Muscle layer of colon (tissue), 2 donors: ENCODE measurements around the gene AQP1.

Source experiments
- H3K27ac ChIP-seq: one replicate; pipeline ENCODE4 v1.7.0; 2013; ENCODE audit warnings: low read depth, mild to moderate bottlenecking, low read length, moderate library complexity
- H3K27me3 ChIP-seq, 2 donors: one replicate each; pipeline ENCODE4 v1.7.0; 2013; ENCODE audit warnings: low read length in 2 of 2, mild to moderate bottlenecking in 2 of 2; ENCODE audit not compliant: insufficient read depth in 2 of 2, control insufficient read depth in 1 of 2
- H3K36me3 ChIP-seq: one replicate; pipeline ENCODE4 v1.7.0; 2013; ENCODE audit warnings: mild to moderate bottlenecking, low read length; ENCODE audit not compliant: insufficient read depth
- H3K4me1 ChIP-seq: one replicate; pipeline ENCODE4 v1.7.0; 2013; ENCODE audit warnings: mild to moderate bottlenecking, low read length; ENCODE audit not compliant: insufficient read depth
- H3K4me3 ChIP-seq, 2 donors: one replicate each; pipeline ENCODE4 v1.7.0; 2013; ENCODE audit warnings: low read length in 2 of 2, low read depth in 1 of 2, mild to moderate bottlenecking in 1 of 2, moderate library complexity in 1 of 2
- H3K9ac ChIP-seq: one replicate; pipeline ENCODE4 v1.7.0; 2013; ENCODE audit warnings: low read length
- H3K9me3 ChIP-seq: one replicate; pipeline ENCODE4 v1.7.0; 2013; ENCODE audit warnings: mild to moderate bottlenecking, low read length
- donor health status: abdominal sarcoma.
- donor health status: Adenocarcinoma of cecum.

AQP1 gene

GRCh38 chr7:30932562-30932961 is 20.9 kb downstream of the AQP1 start:
- Histone ChIP-seq H3K9ac (no peak overlapping the region), H3K4me1 (peaks cover 18% of the 10 kb centered on the region), H3K36me3 (no peaks in the 10 kb centered on the region), H3K9me3 (no peaks in the 10 kb centered on the region), H3K27ac (no peak overlapping the region), H3K27me3 (no peaks in the 10 kb centered on the region), H3K4me3 (no peak overlapping the region)

- H3K4me1 ChIP-seq = peaks cover 18% of the 10 kb centered on the region
- no peak overlapping the region for H3K27ac ChIP-seq
- H3K36me3 ChIP-seq = no peaks in the 10 kb centered on the region
- no peak overlapping the region for H3K4me3 ChIP-seq
- H3K27me3 ChIP-seq = no peaks in the 10 kb centered on the region
- H3K9me3 ChIP-seq = no peaks in the 10 kb centered on the region
- H3K9ac ChIP-seq = no peak overlapping the region
Measured at GRCh38 chr7:30933124-30933974, 21.7 kb downstream of the AQP1 start.

GRCh38 chr7:30934225-30934624 is 22.6 kb downstream of the AQP1 start:
- no peak overlapping the region for H3K27ac ChIP-seq
- H3K4me1 ChIP-seq = peaks cover 18% of the 10 kb centered on the region
- no peaks in the 10 kb centered on the region for H3K27me3 ChIP-seq
- H3K36me3 ChIP-seq = no peaks in the 10 kb centered on the region
- no peak overlapping the region for H3K9ac ChIP-seq
- no peak overlapping the region for H3K4me3 ChIP-seq
- no peaks in the 10 kb centered on the region for H3K9me3 ChIP-seq

GRCh38 chr7:30934732-30935568 is 23.3 kb downstream of the AQP1 start:
- H3K36me3 ChIP-seq = no peaks in the 10 kb centered on the region
- H3K27me3 ChIP-seq = no peaks in the 10 kb centered on the region
- H3K4me3 ChIP-seq = no peak overlapping the region
- H3K9ac ChIP-seq = no peak overlapping the region
- peaks cover 18% of the 10 kb centered on the region for H3K4me1 ChIP-seq
- H3K9me3 ChIP-seq = no peaks in the 10 kb centered on the region
- no peak overlapping the region for H3K27ac ChIP-seq

GRCh38 chr7:30935569-30935877 is 23.9 kb downstream of the AQP1 start:
- no peaks in the 10 kb centered on the region for H3K27me3 ChIP-seq
- peaks cover 16% of the 10 kb centered on the region for H3K4me1 ChIP-seq
- H3K9me3 ChIP-seq = no peaks in the 10 kb centered on the region
- no peak overlapping the region for H3K9ac ChIP-seq
- no peak overlapping the region for H3K4me3 ChIP-seq
- no peak overlapping the region for H3K27ac ChIP-seq
- no peaks in the 10 kb centered on the region for H3K36me3 ChIP-seq

- H3K27ac ChIP-seq = no peak overlapping the region
- H3K36me3 ChIP-seq = no peaks in the 10 kb centered on the region
- no peaks in the 10 kb centered on the region for H3K9me3 ChIP-seq
- no peak overlapping the region for H3K9ac ChIP-seq
- no peak overlapping the region for H3K4me3 ChIP-seq
- H3K4me1 ChIP-seq = peaks cover 4% of the 10 kb centered on the region
- H3K27me3 ChIP-seq = no peaks in the 10 kb centered on the region
Measured at GRCh38 chr7:30936650-30937245, 25.1 kb downstream of the AQP1 start.

- Histone ChIP-seq H3K27ac (no peak overlapping the region), H3K9me3 (no peaks in the 10 kb centered on the region), H3K4me3 (no peak overlapping the region), H3K9ac (no peak overlapping the region), H3K36me3 (no peaks in the 10 kb centered on the region), H3K4me1 (no peaks in the 10 kb centered on the region), H3K27me3 (no peaks in the 10 kb centered on the region)
Measured at GRCh38 chr7:30937416-30937815, 25.8 kb downstream of the AQP1 start.

- Histone ChIP-seq H3K36me3 (no peaks in the 10 kb centered on the region), H3K27ac (no peak overlapping the region), H3K4me3 (no peak overlapping the region), H3K4me1 (no peaks in the 10 kb centered on the region), H3K9me3 (no peaks in the 10 kb centered on the region), H3K27me3 (no peaks in the 10 kb centered on the region), H3K9ac (no peak overlapping the region)
Measured at GRCh38 chr7:30938435-30939316, 27.0 kb downstream of the AQP1 start.

- Histone ChIP-seq H3K4me3 (no peak overlapping the region), H3K4me1 (no peaks in the 10 kb centered on the region), H3K36me3 (no peaks in the 10 kb centered on the region), H3K27me3 (no peaks in the 10 kb centered on the region), H3K9ac (no peak overlapping the region), H3K9me3 (peaks cover 6% of the 10 kb centered on the region), H3K27ac (no peak overlapping the region)
Measured at GRCh38 chr7:30941582-30942323, 30.1 kb downstream of the AQP1 start.

GRCh38 chr7:30950197-30950596 is 38.5 kb downstream of the AQP1 start:
- Histone ChIP-seq H3K27ac (no peak overlapping the region), H3K36me3 (no peaks in the 10 kb centered on the region), H3K27me3 (no peaks in the 10 kb centered on the region), H3K9ac (no peak overlapping the region), H3K4me3 (no peak overlapping the region), H3K4me1 (no peaks in the 10 kb centered on the region), H3K9me3 (peaks cover 1% of the 10 kb centered on the region)
